IPS-18a (cell line): Measurements from ENCODE around the gene BCKDK.

ENCODE experiments used
- H3K27ac ChIP-seq: one replicate; pipeline ENCODE4 v1.5.1; 2013; ENCODE audit warnings: low read length
- H3K27me3 ChIP-seq: one replicate; pipeline ENCODE4 v1.6.1; 2013; ENCODE audit warnings: mild to moderate bottlenecking, low read length; ENCODE audit not compliant: control insufficient read depth, insufficient read depth
- H3K36me3 ChIP-seq: one replicate; pipeline ENCODE4 v1.6.1; 2013; ENCODE audit warnings: low read depth, low read length; ENCODE audit not compliant: control insufficient read depth
- H3K4me1 ChIP-seq: one replicate; pipeline ENCODE4 v1.6.1; 2013; ENCODE audit warnings: low read depth, low read length; ENCODE audit not compliant: control insufficient read depth
- H3K4me3 ChIP-seq: one replicate; pipeline ENCODE4 v1.5.1; 2013; ENCODE audit warnings: low read length
- H3K9ac ChIP-seq: one replicate; pipeline ENCODE4 v1.6.1; 2013; ENCODE audit warnings: mild to moderate bottlenecking, low read length, moderate library complexity
- H3K9me3 ChIP-seq: one replicate; pipeline ENCODE4 v1.6.1; 2013; ENCODE audit warnings: low read depth, low read length; ENCODE audit not compliant: control insufficient read depth

Gene BCKDK

DNA sequence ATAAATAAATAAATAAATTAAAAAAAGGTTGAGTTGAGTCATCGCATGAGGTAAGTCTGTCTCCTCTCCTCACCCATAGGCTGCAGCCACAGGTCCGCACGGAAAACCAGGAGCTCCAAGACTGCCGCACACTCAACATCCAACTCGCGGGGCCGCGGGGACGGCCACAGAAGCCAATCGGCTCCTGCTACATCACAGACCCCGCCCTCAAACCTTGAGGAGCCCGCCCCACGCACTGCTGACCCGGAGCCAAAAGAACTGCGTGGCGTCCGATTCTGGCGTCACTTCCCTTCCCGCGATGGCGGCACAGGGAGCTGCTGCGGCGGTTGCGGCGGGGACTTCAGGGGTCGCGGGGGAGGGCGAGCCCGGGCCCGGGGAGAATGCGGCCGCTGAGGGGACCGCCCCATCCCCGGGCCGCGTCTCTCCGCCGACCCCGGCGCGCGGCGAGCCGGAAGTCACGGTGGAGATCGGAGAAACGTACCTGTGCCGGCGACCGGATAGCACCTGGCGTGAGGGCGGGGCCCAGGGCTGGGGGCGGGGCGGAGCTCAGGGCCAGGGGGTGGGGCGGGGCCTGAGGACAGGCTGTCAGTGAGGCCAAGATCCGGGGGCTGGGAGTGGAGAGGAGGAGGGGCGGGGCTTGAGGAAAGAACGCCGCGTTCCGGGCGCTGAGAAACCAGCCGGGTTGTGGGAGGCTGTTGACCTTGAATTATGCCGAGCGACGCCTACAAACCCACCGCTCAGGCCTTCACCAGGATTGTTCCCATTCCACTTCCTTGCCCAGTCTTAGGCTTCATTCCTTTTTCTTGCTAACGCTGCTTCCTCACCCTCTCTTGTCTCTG, 9.4 kb downstream of the BCKDK start, which contains the start of gene KAT8:
Gene KAT8, plus strand, starts transcription at position 281 of the 839 bp plus-strand sequence. Its CDS starts 18 bp downstream, at position 299.
- Histone ChIP-seq H3K27ac (no peak within 1 kb of the TSS), H3K4me1 (peaks cover 6% of the 10 kb centered on the region), H3K9me3 (no peaks in the 10 kb centered on the region), H3K27me3 (no peaks in the 10 kb centered on the region), H3K36me3 (peaks cover 38% of the 10 kb centered on the region), H3K4me3 (peak within 1 kb of the TSS; percentile 78), H3K9ac (peak within 1 kb of the TSS; percentile 65)

DNA sequence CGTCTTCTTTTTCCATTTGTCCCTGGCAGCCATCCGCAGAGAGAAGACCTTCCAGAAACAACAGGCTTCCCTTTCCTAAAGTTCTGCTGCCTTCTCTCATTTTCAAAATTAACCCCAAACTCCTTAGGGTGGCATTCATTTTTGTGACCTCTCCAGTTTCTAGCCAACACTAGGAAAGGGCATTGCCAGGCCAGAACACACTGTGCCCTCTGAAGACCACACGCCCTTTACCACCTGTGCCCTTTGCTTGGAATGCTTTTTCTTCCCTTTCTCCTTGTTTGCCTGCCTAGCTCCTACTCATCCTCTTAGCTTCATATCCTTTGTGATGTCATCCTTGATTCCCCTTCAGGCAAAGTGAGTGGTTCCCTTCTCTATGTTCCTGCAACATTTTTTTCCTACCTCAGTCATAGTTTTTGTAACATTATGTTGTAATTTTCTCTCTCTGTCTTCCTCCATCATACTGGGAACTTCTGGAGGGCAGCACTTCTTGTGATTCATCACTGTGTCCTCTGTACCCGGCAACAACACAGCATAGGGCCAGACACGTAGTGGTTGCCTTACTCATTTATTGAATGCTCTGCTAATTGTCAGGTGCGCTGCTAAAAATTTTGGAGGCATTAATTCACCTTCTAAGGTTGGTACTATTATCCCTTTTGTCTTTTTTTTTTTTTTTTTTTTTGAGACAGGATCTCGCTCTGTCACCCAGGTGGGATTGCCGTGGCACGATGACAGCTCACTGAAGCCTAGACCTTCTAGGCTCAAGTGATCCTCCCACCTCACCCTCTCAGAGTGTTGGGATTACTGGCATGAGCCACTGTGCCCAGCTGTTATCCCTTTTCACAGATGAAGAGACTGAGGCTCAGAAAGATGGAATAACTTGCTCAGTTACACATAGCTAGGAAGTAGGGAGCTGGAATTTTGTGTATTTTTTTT, 10.3 kb downstream of the BCKDK start:
- no peak overlapping the region for H3K27ac ChIP-seq
- peaks cover 6% of the 10 kb centered on the region for H3K4me1 ChIP-seq
- H3K9ac ChIP-seq = peak overlapping the region; percentile 65
- no peaks in the 10 kb centered on the region for H3K27me3 ChIP-seq
- H3K4me3 ChIP-seq = peak overlapping the region; percentile 78
- peaks cover 36% of the 10 kb centered on the region for H3K36me3 ChIP-seq
- H3K9me3 ChIP-seq = no peaks in the 10 kb centered on the region

DNA sequence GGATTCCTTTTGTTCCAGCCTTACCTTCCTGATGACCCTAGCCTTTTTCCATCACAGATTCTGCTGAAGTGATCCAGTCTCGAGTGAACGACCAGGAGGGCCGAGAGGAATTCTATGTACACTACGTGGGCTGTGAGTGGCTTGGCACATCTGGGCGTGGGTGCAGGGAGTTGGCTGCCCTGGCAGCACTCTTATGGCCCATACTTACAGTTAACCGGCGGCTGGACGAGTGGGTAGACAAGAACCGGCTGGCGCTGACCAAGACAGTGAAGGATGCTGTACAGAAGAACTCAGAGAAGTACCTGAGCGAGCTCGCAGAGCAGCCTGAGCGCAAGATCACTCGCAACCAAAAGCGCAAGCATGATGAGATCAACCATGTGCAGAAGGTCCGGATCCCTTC, 11.9 kb downstream of the BCKDK start:
- H3K4me1 ChIP-seq = peaks cover 6% of the 10 kb centered on the region
- H3K27me3 ChIP-seq = no peaks in the 10 kb centered on the region
- H3K9me3 ChIP-seq = no peaks in the 10 kb centered on the region
- no peak overlapping the region for H3K9ac ChIP-seq
- H3K27ac ChIP-seq = no peak overlapping the region
- no peak overlapping the region for H3K4me3 ChIP-seq
- H3K36me3 ChIP-seq = peaks cover 43% of the 10 kb centered on the region

DNA sequence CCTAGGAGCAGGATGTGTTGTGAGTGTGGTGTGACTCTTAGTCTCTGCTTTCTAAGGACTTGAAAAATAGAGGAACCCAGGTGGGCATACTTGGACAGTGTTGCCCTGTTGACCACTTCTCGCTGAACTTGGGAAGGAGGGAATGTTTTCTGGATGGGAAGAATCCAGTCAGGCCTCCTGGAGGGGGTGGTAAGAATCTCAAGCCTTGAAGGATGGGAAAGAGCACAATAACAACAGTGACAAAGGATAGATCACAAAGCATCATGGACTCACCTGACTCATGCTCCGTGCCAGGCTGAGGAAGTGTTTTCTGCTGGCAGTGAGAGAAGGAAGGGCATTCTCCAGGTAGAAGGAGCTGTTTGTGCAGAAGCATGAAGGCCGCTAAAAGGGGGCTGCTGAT, 17.7 kb downstream of the BCKDK start:
- Histone ChIP-seq H3K9ac (no peak overlapping the region), H3K4me3 (no peak overlapping the region), H3K27me3 (no peaks in the 10 kb centered on the region), H3K9me3 (no peaks in the 10 kb centered on the region), H3K27ac (no peak overlapping the region), H3K36me3 (peaks cover 31% of the 10 kb centered on the region), H3K4me1 (no peaks in the 10 kb centered on the region)

DNA sequence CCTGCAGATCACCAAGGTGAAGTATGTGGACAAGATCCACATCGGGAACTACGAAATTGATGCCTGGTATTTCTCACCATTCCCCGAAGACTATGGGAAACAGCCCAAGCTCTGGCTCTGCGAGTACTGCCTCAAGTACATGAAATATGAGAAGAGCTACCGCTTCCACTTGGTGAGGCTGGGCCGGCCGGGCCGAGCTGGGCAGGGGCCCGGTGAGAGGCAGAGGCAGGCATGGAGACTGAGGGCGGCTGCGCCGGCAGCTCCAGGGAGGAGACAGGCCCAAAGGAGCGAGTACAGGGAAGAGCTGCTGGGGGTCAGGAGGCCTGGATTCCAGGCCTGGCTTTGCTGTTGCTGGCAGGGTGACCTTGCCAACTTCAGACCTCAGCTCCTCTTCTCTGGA, 19.0 kb downstream of the BCKDK start:
- Histone ChIP-seq H3K9me3 (no peaks in the 10 kb centered on the region), H3K27ac (no peak overlapping the region), H3K9ac (no peak overlapping the region), H3K27me3 (no peaks in the 10 kb centered on the region), H3K4me1 (no peaks in the 10 kb centered on the region), H3K4me3 (no peak overlapping the region), H3K36me3 (peaks cover 20% of the 10 kb centered on the region)

DNA sequence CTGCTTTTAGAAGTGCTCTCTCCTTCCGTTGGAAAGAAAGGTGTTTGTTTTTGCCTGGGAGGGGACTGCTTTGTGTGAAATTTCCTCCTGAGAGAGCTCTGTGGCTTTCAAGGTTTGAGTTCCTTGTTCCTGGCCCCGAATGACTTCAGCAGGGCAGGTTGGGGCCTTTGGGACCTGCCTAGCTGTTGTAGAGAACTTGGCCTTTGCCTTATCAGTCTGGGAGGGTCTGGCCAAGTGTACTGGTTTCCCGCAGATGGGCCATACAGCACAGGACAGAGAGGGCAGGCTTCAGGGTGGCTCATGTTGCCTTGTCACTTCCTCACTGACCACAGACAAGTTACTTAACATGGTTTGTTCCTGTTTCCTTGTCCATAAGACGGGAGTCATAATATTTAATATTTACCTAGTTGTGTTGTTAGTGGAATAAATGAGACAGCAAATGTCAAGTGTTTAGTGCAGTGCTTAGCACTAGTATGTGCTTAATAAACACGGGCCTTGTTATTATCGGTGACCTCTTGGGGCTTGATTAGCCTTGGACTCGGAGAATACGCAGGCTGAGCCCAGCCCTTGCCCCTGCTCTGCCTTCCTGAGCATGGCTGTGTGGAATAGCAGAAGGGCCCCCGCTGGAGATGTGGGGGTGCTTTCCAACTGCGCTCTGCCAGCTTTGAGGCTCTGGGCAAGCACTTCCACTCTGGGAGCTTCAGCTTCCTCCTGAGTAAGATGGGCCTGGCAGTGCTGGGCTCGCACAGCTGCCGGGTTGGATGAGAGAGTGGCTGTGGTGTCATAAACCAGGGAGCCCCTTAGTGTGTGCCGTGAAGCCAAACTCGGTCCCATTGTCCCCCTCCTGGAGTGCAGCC, 20.8 kb downstream of the BCKDK start:
- H3K27me3 ChIP-seq = no peaks in the 10 kb centered on the region
- peaks cover 23% of the 10 kb centered on the region for H3K36me3 ChIP-seq
- H3K9me3 ChIP-seq = no peaks in the 10 kb centered on the region
- no peak overlapping the region for H3K27ac ChIP-seq
- no peak overlapping the region for H3K9ac ChIP-seq
- H3K4me1 ChIP-seq = peaks cover 8% of the 10 kb centered on the region
- no peak overlapping the region for H3K4me3 ChIP-seq

DNA sequence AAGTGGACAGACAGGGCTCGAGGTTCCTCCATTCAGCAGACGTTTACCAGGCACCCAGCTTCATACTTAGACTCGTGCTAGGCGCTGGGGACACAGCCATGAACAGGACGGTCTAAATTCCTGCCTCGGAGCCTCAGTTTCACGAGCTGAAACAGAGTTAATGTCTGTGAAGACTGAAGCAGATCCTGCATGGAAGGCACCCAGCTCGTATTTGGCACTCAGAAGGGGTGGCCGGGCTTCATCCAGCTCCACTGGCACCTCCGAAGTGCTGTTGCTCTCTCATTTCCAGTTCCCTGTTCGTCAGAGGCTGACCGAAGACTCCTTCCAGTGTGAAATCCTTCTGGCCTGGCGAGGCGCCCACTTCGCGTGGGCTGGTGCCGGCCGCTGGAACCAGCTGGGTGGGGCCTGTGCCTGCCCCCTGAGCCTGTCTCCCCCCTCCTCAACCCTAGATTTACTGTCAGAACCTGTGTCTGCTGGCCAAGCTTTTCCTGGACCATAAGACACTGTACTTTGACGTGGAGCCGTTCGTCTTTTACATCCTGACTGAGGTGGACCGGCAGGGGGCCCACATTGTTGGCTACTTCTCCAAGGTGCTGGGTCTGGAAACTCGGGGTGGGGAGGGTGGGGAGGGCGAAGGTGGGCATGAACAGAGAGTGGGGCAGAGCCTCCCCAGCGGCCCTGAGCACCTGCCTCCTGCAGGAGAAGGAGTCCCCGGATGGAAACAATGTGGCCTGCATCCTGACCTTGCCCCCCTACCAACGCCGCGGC, 21.6 kb downstream of the BCKDK start:
- Histone ChIP-seq H3K4me1 (peaks cover 15% of the 10 kb centered on the region), H3K27ac (no peak overlapping the region), H3K27me3 (no peaks in the 10 kb centered on the region), H3K4me3 (no peak overlapping the region), H3K9ac (no peak overlapping the region), H3K9me3 (no peaks in the 10 kb centered on the region), H3K36me3 (peaks cover 18% of the 10 kb centered on the region)

DNA sequence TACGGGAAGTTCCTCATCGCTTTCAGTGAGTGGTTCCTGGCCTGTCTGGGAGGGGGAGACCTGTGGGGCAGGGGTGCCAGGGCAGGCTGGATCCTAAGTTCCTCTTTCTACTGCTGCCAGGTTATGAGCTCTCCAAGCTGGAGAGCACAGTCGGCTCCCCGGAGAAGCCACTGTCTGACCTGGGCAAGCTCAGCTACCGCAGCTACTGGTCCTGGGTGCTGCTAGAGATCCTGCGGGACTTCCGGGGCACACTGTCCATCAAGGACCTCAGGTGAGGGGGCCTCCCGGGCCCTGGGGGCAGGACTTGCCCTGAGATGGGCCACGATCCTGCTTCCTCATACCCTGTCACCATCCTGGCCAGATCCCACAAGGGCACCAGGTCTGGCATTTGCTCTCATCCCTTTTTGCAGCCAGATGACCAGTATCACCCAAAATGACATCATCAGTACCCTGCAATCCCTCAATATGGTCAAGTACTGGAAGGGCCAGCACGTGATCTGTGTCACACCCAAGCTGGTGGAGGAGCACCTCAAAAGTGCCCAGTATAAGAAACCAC, 22.2 kb downstream of the BCKDK start:
- Histone ChIP-seq H3K36me3 (peaks cover 18% of the 10 kb centered on the region), H3K27me3 (no peaks in the 10 kb centered on the region), H3K4me1 (peaks cover 16% of the 10 kb centered on the region), H3K27ac (no peak overlapping the region), H3K9me3 (no peaks in the 10 kb centered on the region), H3K9ac (no peak overlapping the region), H3K4me3 (no peak overlapping the region)

DNA sequence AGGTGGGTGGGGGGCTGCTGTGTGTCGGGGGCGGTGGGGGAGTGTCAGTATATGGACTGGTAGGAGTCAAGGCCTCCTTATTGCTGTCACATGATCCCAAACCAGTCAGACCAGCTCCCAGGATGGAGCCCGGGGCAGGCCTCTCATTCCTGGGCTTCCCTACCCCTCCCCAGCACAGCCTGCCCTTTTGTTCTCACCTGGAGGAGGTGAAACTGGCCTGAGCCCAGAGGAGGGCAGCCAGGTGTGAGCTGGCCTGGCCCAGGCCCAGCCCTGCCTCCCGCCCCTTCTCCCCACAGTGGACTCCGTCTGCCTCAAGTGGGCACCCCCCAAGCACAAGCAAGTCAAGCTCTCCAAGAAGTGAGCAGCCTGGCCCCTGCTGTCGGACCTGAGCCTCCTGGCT, 22.7 kb downstream of the BCKDK start:
- Histone ChIP-seq H3K4me3 (no peak overlapping the region), H3K36me3 (peaks cover 18% of the 10 kb centered on the region), H3K9ac (no peak overlapping the region), H3K27ac (no peak overlapping the region), H3K4me1 (peaks cover 19% of the 10 kb centered on the region), H3K27me3 (no peaks in the 10 kb centered on the region), H3K9me3 (no peaks in the 10 kb centered on the region)

DNA sequence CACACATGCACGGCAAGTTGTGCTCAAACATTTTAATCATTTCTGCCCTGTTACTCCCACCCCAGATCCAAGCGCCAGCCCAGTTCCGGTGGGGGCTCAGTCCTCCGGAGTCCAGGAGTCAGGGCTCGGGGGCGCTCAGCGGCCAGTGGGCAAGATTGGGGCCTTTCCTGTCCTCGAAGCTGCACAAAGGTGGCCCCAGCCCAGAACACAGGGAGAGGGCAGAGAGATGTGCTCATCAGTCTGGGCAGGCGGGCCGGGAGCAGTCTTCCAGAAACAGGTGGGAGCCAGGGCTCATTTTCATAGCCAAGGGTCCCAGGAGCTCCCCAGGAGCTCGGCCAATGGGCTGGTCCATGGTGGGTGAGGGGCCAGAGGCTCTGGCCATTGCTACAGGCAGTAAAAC, 23.2 kb downstream of the BCKDK start:
- Histone ChIP-seq H3K27ac (no peak overlapping the region), H3K4me1 (peaks cover 20% of the 10 kb centered on the region)

More for the DNA sequence above, 23.2 kb downstream of the BCKDK start:
- Histone ChIP-seq H3K9me3 (no peaks in the 10 kb centered on the region), H3K9ac (no peak overlapping the region), H3K27me3 (no peaks in the 10 kb centered on the region), H3K36me3 (peaks cover 18% of the 10 kb centered on the region), H3K4me3 (no peak overlapping the region)
